K562 (cell line): Measurements from ENCODE around the gene R3HDM2. TPM values are rescaled to one million over a fixed set of nuclear protein-coding genes. Genes with fewer than 3 reads are reported as not detected.

Experiments used
- C11orf30 ChIP-seq: fragments of 450-650 bp; IDR thresholded peaks from 2 replicates; pipeline ENCODE4 v1.6.1; 2016; ENCODE audit warnings: low read depth, mild to moderate bottlenecking
- COPS2 ChIP-seq: fragments of 450-650 bp; conservative IDR thresholded peaks from 2 replicates; pipeline ENCODE4 v1.6.1; 2016; ENCODE audit warnings: mild to moderate bottlenecking, moderate library complexity
- GTF2A2 ChIP-seq: IDR thresholded peaks from 2 replicates; pipeline ENCODE4 v1.6.1; 2016; ENCODE audit warnings: mild to moderate bottlenecking, missing genetic modification characterization, missing compliant biosample characterization
- NEUROD1 ChIP-seq: fragments of 150-350 bp; IDR thresholded peaks from 2 replicates; pipeline ENCODE4 v1.6.1; 2014; ENCODE audit warnings: borderline replicate concordance, low read length, low read depth; ENCODE audit not compliant: partially characterized antibody
- NFIX ChIP-seq: fragments of 250-450 bp; sonication (Bioruptor Pico); IDR thresholded peaks from 2 replicates; pipeline ENCODE4 v1.4.0; 2020; ENCODE audit warnings: low read depth, mild to moderate bottlenecking, moderate library complexity
- NR2F6 ChIP-seq: fragments of 450-650 bp; formaldehyde crosslinking; IDR thresholded peaks from 2 replicates; pipeline ENCODE4 v1.4.0; 2020; ENCODE audit warnings: mild to moderate bottlenecking
- PHTF2 ChIP-seq: fragments of 250-450 bp; sonication (Bioruptor Pico); IDR thresholded peaks from 2 replicates; pipeline ENCODE4 v1.5.0; 2021; ENCODE audit warnings: mild to moderate bottlenecking
- POLR2H ChIP-seq: IDR thresholded peaks from 2 replicates; pipeline ENCODE4 v1.6.1; 2016; ENCODE audit warnings: missing genetic modification characterization, low read depth, mild to moderate bottlenecking, control low read depth, missing compliant biosample characterization, moderate library complexity
- PYGO2 ChIP-seq: fragments of 450-650 bp; IDR thresholded peaks from 2 replicates; pipeline ENCODE4 v1.6.1; 2016; ENCODE audit warnings: mild to moderate bottlenecking, missing genetic modification characterization, moderate library complexity, missing compliant biosample characterization
- SOX6 ChIP-seq: fragments of 450-650 bp; IDR thresholded peaks from 2 replicates; pipeline ENCODE4 v1.6.1; 2014; ENCODE audit warnings: mild to moderate bottlenecking
- SRSF3 ChIP-seq: fragments of 200-400 bp; formaldehyde crosslinking; IDR thresholded peaks from 2 replicates; pipeline ENCODE4 v1.6.1; 2016; ENCODE audit warnings: mild to moderate bottlenecking, low read length, moderate library complexity; ENCODE audit not compliant: insufficient read depth
- ZC3H11A ChIP-seq: IDR thresholded peaks from 2 replicates; pipeline ENCODE4 v1.6.1; 2012; ENCODE audit warnings: low read depth, low read length, improper control_type of control experiment
- ZNF197 ChIP-seq: fragments of 200-800 bp; sonication (Bioruptor generic); IDR thresholded peaks from 2 replicates; pipeline ENCODE4 v1.6.1; 2016; ENCODE audit warnings: low read depth, missing genetic modification characterization, missing compliant biosample characterization
- ZZZ3 ChIP-seq: fragments of 450-650 bp; IDR thresholded peaks from 2 replicates; pipeline ENCODE4 v1.6.1; 2016; ENCODE audit warnings: antibody characterized with exemption, mild to moderate bottlenecking, moderate library complexity
- polyA plus RNA-seq, 8 experiments: library from polyadenylated mRNA; depleted of rRNA in 4 of 8; stranded (reverse) in 5 of 8; unstranded in 3 of 8; fragments of >200 nt; fragmentation: Nextera tagmentation in 2 of 8; fragmentation: Illumina TruSeq in 1 of 8; extraction: Ambion mirVana in 2 of 8; extraction: Trizol in 1 of 8; gene quantifications; 2 replicates each; pipeline versions ENCODE4 v1.2.1 to v1.2.3, GENCODE V29; 2011 to 2014; ENCODE audit warnings: inconsistent platforms in 1 of 8, missing spikeins in 1 of 8
- total RNA-seq, 7 experiments: library from RNA; depleted of rRNA in 6 of 7; stranded (reverse); fragments of >200 nt in 6 of 7; fragmentation: Illumina TruSeq in 2 of 7; extraction: Trizol in 2 of 7; gene quantifications; 2 replicates each; pipeline versions ENCODE4 v1.2.1 to v1.2.3, GENCODE V29; 2011 to 2021; ENCODE audit warnings: low replicate concordance in 1 of 7
- TF ChIP-seq, protein P1 (sequence below): fragments of 150-350 bp; IDR thresholded peaks from 2 replicates; pipeline ENCODE4 v1.6.1; 2014; ENCODE audit warnings: low read depth, mild to moderate bottlenecking, low read length, borderline replicate concordance
- TF ChIP-seq, protein P2 (sequence below): sonication (generic); formaldehyde crosslinking; IDR thresholded peaks from 2 replicates; pipeline ENCODE4 v1.8.0; 2022; ENCODE audit warnings: mild to moderate bottlenecking, missing genetic modification reagents
- TF ChIP-seq, protein P3 (sequence below): fragments of 450-650 bp; IDR thresholded peaks from 2 replicates; pipeline ENCODE4 v1.6.1; 2017; ENCODE audit warnings: mild to moderate bottlenecking, moderate library complexity
- TF ChIP-seq, protein P4 (sequence below): sonication (generic); formaldehyde crosslinking; IDR thresholded peaks from 2 replicates; pipeline ENCODE4 v1.8.1; 2023; ENCODE audit warnings: mild to moderate bottlenecking, missing genetic modification reagents, moderate library complexity
- TF ChIP-seq, protein P5 (sequence below): fragments of 450-650 bp; IDR thresholded peaks from 2 replicates; pipeline ENCODE4 v1.6.1; 2016; ENCODE audit warnings: mild to moderate bottlenecking

The R3HDM2 gene
- total and polyA plus RNA-seq, 9 of the 15 experiments (the other 6 are each of a cell fraction or from before 2014, with no cell fraction given) = 3.3 to 18.8 (median 9.0) TPM

DNA sequence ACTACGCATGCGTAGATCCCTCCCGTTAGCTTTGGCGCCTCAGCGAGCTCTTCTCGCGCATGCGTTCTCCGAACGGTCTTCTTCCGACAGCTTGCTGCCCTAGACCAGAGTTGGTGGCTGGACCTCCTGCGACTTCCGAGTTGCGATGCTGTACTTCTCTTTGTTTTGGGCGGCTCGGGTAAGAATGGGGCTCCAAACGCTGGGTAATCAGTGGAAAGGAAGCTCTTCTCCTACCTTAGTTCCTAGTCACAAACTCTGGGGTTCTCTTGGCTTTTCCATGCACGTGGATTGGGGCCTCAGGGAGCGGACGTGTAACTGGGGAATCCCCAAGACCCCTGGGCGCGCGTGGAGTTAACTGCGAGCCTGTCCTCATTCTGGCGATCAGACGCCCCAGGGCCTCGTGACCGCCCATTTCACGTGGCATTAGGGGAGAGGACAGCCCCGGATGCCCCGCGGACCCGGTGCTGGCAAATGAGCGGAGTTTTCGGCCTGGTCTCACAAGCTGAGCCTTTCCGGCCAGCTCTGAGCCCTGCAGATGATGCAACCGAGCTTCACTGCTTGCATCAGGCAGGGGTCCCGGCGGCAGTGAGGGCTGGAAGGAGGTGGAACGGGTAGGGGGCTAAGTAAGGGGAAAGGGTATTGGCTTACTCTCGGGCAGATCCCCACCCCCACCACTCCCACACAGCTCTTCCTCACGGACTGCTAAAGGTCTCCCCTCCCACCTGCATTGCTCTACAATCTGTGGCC, 201.0 kb downstream of the R3HDM2 start, which contains the start of gene SHMT2 (continued):
- TF ChIP-seq, protein P1, sequence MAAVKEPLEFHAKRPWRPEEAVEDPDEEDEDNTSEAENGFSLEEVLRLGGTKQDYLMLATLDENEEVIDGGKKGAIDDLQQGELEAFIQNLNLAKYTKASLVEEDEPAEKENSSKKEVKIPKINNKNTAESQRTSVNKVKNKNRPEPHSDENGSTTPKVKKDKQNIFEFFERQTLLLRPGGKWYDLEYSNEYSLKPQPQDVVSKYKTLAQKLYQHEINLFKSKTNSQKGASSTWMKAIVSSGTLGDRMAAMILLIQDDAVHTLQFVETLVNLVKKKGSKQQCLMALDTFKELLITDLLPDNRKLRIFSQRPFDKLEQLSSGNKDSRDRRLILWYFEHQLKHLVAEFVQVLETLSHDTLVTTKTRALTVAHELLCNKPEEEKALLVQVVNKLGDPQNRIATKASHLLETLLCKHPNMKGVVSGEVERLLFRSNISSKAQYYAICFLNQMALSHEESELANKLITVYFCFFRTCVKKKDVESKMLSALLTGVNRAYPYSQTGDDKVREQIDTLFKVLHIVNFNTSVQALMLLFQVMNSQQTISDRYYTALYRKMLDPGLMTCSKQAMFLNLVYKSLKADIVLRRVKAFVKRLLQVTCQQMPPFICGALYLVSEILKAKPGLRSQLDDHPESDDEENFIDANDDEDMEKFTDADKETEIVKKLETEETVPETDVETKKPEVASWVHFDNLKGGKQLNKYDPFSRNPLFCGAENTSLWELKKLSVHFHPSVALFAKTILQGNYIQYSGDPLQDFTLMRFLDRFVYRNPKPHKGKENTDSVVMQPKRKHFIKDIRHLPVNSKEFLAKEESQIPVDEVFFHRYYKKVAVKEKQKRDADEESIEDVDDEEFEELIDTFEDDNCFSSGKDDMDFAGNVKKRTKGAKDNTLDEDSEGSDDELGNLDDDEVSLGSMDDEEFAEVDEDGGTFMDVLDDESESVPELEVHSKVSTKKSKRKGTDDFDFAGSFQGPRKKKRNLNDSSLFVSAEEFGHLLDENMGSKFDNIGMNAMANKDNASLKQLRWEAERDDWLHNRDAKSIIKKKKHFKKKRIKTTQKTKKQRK = no peak
- TF ChIP-seq NEUROD1 (no peak), POLR2H (tag) (peak; percentile 86), ZC3H11A (no peak), PHTF2 (CRISPR knock-in tag) (no peak), ZZZ3 (no peak; the same call in 1 of the 2 replicates), NFIX (CRISPR knock-in tag) (no peak), NR2F6 (CRISPR knock-in tag) (no peak), C11orf30 (no peak), PYGO2 (tag) (no peak), COPS2 (no peak), SRSF3 (no peak; the same call in 1 of the 2 replicates), SOX6 (no peak), ZNF197 (CRISPR knock-in tag) (no peak), GTF2A2 (tag) (no peak)
- TF ChIP-seq, protein P2, sequence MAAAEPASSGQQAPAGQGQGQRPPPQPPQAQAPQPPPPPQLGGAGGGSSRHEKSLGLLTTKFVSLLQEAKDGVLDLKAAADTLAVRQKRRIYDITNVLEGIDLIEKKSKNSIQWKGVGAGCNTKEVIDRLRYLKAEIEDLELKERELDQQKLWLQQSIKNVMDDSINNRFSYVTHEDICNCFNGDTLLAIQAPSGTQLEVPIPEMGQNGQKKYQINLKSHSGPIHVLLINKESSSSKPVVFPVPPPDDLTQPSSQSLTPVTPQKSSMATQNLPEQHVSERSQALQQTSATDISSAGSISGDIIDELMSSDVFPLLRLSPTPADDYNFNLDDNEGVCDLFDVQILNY (CRISPR knock-in tag) = no peak
- TF ChIP-seq, protein P3, sequence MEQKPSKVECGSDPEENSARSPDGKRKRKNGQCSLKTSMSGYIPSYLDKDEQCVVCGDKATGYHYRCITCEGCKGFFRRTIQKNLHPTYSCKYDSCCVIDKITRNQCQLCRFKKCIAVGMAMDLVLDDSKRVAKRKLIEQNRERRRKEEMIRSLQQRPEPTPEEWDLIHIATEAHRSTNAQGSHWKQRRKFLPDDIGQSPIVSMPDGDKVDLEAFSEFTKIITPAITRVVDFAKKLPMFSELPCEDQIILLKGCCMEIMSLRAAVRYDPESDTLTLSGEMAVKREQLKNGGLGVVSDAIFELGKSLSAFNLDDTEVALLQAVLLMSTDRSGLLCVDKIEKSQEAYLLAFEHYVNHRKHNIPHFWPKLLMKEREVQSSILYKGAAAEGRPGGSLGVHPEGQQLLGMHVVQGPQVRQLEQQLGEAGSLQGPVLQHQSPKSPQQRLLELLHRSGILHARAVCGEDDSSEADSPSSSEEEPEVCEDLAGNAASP = no peak
- TF ChIP-seq, protein P4, sequence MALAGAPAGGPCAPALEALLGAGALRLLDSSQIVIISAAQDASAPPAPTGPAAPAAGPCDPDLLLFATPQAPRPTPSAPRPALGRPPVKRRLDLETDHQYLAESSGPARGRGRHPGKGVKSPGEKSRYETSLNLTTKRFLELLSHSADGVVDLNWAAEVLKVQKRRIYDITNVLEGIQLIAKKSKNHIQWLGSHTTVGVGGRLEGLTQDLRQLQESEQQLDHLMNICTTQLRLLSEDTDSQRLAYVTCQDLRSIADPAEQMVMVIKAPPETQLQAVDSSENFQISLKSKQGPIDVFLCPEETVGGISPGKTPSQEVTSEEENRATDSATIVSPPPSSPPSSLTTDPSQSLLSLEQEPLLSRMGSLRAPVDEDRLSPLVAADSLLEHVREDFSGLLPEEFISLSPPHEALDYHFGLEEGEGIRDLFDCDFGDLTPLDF (CRISPR knock-in tag) = 0 out of 2 replicates have a peak, but pooled peaks have one; percentile 50
- TF ChIP-seq, protein P5, sequence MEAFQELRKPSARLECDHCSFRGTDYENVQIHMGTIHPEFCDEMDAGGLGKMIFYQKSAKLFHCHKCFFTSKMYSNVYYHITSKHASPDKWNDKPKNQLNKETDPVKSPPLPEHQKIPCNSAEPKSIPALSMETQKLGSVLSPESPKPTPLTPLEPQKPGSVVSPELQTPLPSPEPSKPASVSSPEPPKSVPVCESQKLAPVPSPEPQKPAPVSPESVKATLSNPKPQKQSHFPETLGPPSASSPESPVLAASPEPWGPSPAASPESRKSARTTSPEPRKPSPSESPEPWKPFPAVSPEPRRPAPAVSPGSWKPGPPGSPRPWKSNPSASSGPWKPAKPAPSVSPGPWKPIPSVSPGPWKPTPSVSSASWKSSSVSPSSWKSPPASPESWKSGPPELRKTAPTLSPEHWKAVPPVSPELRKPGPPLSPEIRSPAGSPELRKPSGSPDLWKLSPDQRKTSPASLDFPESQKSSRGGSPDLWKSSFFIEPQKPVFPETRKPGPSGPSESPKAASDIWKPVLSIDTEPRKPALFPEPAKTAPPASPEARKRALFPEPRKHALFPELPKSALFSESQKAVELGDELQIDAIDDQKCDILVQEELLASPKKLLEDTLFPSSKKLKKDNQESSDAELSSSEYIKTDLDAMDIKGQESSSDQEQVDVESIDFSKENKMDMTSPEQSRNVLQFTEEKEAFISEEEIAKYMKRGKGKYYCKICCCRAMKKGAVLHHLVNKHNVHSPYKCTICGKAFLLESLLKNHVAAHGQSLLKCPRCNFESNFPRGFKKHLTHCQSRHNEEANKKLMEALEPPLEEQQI = no peak
